GM08714 (cell line): ENCODE data around the gene FGF22.
A peak's percentile ranks its signal among the peaks of the same experiment; 100 is the strongest.

Source experiments
- H3K4me3 ChIP-seq: fragments of 200-500 bp; sonication (Bioruptor generic); 2 replicates; pipeline ENCODE4 v1.5.1; 2014; ENCODE audit warnings: mild to moderate bottlenecking, low read length, inconsistent platforms
- ZNF274 ChIP-seq: IDR thresholded peaks from 2 replicates; pipeline ENCODE4 v1.6.1; 2012; ENCODE audit warnings: mild to moderate bottlenecking, low read depth, low read length

The FGF22 gene

DNA sequence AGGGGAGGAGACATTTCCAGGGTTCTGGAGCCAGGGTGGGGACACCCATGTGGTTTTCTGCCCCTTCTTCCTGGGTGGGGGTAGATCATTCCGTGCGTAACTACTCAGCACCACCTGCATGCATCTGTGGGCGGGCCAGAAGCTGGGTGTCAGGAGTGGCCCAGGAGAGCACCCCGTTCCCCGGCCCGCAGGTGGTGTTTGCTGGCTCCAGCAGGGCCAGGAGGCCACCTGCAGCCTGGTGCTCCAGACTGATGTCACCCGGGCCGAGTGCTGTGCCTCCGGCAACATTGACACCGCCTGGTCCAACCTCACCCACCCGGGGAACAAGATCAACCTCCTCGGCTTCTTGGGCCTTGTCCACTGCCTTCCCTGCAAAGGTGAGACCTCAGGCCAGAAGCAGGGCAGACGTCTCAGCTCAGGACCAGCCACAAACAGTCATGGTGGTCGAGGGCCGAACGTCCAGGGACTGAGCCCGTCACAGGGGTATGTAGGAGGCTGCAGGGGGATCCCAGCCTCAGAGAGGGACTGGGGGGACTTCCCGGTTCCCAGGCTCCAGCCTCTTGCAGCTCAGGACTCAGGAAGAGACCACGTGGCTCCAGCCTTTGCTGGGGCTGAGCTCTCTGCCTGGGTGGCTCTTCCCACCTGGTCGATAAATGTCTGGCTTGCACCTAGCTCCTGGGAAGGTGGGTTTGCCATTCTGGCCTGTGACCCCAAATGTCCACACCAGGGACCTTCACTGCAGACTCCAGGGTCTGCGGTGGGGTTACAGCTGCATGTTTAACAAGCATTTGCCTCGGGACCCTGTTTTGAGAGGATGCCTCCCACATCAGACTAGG is 38.1 kb downstream of the FGF22 start:
- no peak for TF ChIP-seq ZNF274
- H3K4me3 ChIP-seq, result no peak overlapping the region; the same call in 1 of the 2 replicates

DNA sequence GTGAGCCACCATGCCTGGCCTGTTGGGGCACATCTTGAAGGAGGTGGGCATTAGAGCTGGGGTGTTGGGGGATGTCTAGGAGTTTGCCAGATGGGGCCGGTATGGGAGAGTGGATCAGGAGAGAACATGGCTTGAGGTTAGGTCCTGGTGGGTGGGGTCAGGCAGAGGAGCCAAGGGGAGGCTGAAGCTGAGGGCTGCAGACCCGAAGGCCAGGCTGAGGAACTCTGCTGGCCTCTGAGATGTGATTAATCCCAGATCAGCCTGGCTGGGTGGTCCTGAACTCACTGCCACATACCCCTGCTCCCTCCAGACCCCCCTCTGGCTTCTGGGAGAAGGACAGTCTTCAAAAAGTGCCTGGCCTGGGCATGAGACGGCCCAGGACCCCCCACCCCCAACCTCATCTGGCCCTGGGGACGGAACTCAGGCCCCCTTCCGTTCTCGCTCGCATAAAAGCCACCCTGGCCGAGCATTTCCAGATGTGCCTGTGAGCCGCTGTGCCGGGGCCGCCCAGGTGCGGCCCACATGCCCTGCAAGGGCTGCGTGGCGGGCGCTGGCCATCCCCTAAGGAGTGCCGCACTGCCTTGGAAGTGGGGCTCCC is 39.2 kb downstream of the FGF22 start:
- TF ChIP-seq ZNF274, result no peak
- peak overlapping the region; percentile 87; the same call in 1 of the 2 replicates for H3K4me3 ChIP-seq

DNA sequence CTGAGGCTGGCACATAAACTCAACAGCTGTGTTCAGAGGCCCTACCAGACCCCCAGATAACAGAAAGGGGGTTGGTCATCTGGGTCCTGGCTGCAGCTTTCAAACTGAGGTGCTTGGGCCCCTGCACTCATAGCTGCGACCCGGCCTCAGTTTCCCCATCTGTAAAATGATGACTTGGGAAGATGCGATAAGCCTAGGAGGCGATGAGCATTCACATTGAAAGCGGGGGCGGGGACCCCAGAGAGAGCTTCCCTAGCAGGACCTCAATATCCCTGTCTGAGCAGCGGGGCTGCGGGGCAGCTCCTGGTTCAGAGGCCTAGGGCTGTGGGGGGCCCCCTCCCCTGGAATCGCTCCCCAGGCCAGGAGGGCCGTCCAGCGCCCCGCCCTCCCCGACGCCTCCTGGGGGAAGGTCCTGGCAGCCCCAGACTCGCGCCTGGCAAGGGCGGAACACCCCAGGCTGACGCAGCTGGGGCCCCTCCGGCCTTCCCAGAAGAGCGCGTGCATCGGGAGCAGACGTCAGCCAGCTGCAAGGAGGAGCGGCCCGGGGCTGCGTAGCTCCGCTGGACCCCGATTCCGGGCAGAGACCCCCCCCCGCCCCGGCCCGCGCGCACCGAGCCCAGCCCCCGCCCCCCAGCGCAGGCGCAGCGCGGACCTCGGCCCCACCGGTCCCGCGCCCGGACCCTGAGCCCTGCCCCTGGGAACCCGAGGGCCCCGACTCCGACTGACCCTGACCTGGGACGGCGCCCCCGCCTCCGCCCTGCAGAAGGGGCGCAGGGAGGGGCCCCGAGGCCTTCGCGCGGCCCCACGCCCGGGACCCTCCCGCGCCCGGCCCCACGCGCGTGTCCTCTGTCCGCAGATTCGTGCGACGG is 40.0 kb downstream of the FGF22 start:
- no peak for TF ChIP-seq ZNF274
- peak overlapping the region; percentile 87 for H3K4me3 ChIP-seq

GRCh38 chr19:680287-681028 is 40.8 kb downstream of the FGF22 start:
- TF ChIP-seq ZNF274, result no peak

DNA sequence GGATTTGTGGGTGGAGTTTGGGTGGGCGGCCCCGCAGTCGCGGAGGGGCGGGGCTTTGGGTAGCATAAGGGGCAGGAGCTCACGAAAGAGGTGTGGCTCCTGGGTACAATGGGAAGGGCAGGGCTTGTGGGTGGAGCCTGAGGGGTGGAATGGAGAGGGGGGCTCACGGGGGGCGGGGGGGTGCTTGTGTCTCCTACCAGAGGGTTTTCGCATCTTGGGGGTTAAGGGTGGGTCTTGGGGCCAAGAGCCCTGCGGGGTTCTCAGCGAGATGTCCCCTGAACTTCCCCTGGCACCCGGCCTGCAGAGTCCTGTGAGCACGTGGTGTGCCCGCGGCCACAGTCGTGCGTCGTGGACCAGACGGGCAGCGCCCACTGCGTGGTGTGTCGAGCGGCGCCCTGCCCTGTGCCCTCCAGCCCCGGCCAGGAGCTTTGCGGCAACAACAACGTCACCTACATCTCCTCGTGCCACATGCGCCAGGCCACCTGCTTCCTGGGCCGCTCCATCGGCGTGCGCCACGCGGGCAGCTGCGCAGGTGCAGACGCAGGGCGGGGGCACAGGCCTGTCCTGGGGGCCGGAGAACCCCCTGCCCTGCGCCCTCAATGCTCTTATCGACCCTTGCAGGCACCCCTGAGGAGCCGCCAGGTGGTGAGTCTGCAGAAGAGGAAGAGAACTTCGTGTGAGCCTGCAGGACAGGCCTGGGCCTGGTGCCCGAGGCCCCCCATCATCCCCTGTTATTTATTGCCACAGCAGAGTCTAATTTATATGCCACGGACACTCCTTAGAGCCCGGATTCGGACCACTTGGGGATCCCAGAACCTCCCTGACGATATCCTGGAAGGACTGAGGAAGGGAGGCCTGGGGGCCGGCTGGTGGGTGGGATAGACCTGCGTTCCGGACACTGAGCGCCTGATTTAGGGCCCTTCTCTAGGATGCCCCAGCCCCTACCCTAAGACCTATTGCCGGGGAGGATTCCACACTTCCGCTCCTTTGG is 41.6 kb downstream of the FGF22 start:
- no peak overlapping the region; the same call in 1 of the 2 replicates for H3K4me3 ChIP-seq
- no peak for TF ChIP-seq ZNF274

More at GRCh38 chr19:680287-681028, 40.8 kb downstream of the FGF22 start:
- peak overlapping the region; percentile 87 for H3K4me3 ChIP-seq

- no peak for TF ChIP-seq ZNF274
- no peak overlapping the region for H3K4me3 ChIP-seq
These were observed 43.1 kb downstream of the FGF22 start for GRCh38 chr19:682678-683320.

- no peak overlapping the region for H3K4me3 ChIP-seq
- TF ChIP-seq ZNF274, result no peak
These were observed 45.8 kb downstream of the FGF22 start for GRCh38 chr19:685454-685931.

- no peak overlapping the region for H3K4me3 ChIP-seq
- no peak for TF ChIP-seq ZNF274
These were observed 47.1 kb downstream of the FGF22 start for GRCh38 chr19:686589-687297.

DNA sequence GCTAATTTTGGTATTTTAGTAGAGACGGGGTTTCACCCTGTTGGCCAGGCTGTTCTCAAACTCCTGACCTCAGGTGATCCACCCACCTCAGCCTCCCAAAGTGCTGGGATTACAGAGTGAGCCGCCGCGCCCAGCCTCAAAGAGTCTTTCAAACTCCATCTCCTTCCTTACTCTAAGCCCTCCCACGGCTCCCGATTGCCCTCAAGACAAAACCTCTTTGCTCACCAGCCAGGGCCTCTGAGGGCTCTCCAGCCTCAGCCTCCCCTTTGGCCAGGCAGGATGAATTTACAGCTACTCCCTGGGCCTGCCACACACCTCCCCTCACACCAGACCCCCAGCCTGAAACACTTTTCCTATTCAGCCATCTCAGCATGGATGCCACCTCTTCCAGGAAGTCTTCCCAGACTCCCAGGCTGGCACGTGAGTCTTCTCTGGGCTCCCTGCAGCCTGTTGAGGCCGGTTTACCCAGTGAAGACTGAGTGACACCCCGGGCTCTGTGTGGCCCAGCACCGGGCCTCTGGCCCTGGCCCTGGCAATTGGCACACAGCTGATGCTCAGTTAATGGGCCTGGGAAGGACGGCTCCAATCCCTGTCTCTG is 48.0 kb downstream of the FGF22 start:
- no peak for TF ChIP-seq ZNF274
- no peak overlapping the region for H3K4me3 ChIP-seq

DNA sequence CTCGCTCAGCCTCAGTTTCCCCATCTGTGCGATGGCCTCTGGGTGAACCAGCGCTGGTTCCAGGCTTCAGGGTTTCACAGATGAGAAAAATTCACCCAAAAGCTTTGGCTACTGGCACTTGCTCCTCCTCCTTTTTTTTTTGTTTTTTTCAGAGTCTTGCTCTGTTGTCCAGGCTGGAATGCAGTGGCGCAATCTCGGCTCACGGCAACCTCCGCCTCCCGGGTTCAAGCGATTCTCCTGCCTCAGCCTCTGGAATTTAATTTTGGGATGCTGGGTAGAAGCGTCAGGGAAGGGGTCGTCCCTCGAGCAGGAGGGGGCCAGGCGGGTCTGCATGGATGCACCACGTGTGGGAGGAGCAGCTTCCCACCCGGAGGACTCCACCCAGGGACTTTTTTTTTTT is 48.5 kb downstream of the FGF22 start:
- TF ChIP-seq ZNF274, result no peak
- H3K4me3 ChIP-seq, result no peak overlapping the region

DNA sequence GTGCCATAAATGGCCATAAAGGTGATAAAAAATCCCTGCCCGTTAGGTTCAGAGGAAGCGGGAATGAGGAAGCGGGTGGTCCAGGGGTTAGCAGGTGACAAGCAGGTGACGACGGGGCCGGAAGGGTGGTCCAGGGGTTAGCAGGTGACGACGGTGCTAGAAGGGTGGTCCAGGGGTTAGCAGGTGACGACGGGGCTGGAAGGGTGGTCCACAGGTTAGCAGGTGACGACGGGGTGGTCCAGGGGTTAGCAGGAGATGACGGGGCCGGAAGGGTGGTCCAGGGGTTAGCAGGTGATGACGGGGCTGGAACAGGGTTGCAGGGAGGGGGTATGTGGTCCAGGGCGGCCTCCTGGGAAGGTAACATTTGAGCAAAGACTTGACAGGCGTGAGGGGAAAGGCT is 49.3 kb downstream of the FGF22 start:
- no peak overlapping the region for H3K4me3 ChIP-seq
- TF ChIP-seq ZNF274, result no peak
